SU-DHL-6 (cell line): Measurements from ENCODE around the gene SOHLH2.

Experiments used
- EZH2phosphoT487 ChIP-seq: fragments of 200-600 bp; sonication (generic), shearing (Covaris generic); conservative IDR thresholded peaks from 2 replicates; pipeline ENCODE4 v1.6.1; 2018; ENCODE audit warnings: mild to moderate bottlenecking, antibody characterized with exemption, low read length, moderate library complexity, mixed read lengths
- TF ChIP-seq, protein P1 (sequence below): fragments of 200-600 bp; sonication (generic); IDR thresholded peaks from one replicate; pipeline ENCODE4 v1.5.1; 2017; ENCODE audit warnings: antibody characterized with exemption, mild to moderate bottlenecking, low read length, moderate library complexity; ENCODE audit not compliant: insufficient read depth, poor library complexity, severe bottlenecking

DNA sequence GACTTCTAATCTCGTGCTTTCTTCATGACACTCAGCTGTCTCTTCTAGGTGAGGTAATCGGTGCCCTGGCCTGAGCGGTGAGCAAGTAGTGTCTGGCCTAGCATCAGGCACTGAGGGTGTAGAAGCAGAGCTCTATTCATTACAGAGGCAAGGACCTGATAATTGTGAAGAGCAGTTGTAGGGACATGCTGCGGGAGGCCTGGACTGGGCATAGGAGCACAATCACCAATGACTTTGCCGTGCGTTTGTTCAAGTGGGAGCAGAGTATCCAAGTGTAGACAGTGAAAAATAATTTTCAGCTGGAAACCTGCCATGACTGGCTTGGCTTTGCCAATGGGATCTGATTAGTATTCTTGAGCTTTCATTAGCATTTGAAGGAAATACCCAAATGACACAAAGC lies 51.1 kb downstream of the SOHLH2 start:
- TF ChIP-seq, protein P1, sequence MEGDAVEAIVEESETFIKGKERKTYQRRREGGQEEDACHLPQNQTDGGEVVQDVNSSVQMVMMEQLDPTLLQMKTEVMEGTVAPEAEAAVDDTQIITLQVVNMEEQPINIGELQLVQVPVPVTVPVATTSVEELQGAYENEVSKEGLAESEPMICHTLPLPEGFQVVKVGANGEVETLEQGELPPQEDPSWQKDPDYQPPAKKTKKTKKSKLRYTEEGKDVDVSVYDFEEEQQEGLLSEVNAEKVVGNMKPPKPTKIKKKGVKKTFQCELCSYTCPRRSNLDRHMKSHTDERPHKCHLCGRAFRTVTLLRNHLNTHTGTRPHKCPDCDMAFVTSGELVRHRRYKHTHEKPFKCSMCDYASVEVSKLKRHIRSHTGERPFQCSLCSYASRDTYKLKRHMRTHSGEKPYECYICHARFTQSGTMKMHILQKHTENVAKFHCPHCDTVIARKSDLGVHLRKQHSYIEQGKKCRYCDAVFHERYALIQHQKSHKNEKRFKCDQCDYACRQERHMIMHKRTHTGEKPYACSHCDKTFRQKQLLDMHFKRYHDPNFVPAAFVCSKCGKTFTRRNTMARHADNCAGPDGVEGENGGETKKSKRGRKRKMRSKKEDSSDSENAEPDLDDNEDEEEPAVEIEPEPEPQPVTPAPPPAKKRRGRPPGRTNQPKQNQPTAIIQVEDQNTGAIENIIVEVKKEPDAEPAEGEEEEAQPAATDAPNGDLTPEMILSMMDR, result no peak
- no peak for TF ChIP-seq EZH2phosphoT487
